ENCODE data around the gene PLIN5. TPM values are rescaled to one million over a fixed set of nuclear protein-coding genes. Genes with fewer than 3 reads are reported as not detected.
A peak's percentile ranks its signal among the peaks of the same experiment; 100 is the strongest.

PLIN5 gene
- total RNA-seq, 2 experiments from 2014 or later: 0.31 to 0.93 TPM

GRCh38 chr19:4575267-4576015 lies 40.4 kb upstream of the PLIN5 start:
- no peak for TF ChIP-seq CTCF (IDR thresholded peaks at IDR 0.05)
- H3K27ac Mint-ChIP-seq: no peak overlapping the region
- peaks cover 47% of the 10 kb centered on the region for H3K27me3 Mint-ChIP-seq
- ATAC-seq (ENCODE audit: poor library complexity) (no peak), DNase-seq (peak in 2 of 14 experiments; percentile 47 to 58)
- Histone ChIP-seq H3K9me3 (ENCODE audit: control insufficient read depth in 1 of 2, insufficient read depth in 1 of 2, low read length in 2 of 2) (peaks cover 0 to 19% of the 10 kb centered on the region in 2 experiments), H3K4me3 (ENCODE audit: low read length) (no peak overlapping the region), H3K4me1 (ENCODE audit: insufficient read depth, low read length) (no peaks in the 10 kb centered on the region), H3K36me3 (ENCODE audit: insufficient read depth, low read length) (no peaks in the 10 kb centered on the region), H3K27me3 (ENCODE audit: control insufficient read depth in 1 of 2, insufficient read depth in 2 of 2, low read length in 2 of 2) (peaks cover 38 to 54% of the 10 kb centered on the region in 2 experiments), H3K27ac (ENCODE audit: low read depth in 1 of 2, low read length in 2 of 2) (no peak overlapping the region)
- ChIA-PET CTCF (interaction anchor here (1.1 to 1.9 kb wide), 3 partner anchors 58 to 61 kb away, joined by 3 to 14 read pairs (median 5); no protein-coding TSS in a partner anchor), POLR2A (interaction anchor here (0.6 to 0.9 kb wide), 2 partner anchors 60 to 1047 kb away, joined by 3 read pairs; partner anchors contain the start of genes SAFB and SAFB2)
- H3K36me3 Mint-ChIP-seq (ENCODE audit: low read depth): no peaks in the 10 kb centered on the region
- no peak overlapping the region for H3K4me3 Mint-ChIP-seq
- H3K4me1 Mint-ChIP-seq (ENCODE audit: low read depth): no peaks in the 10 kb centered on the region
- intact Hi-C loops (cut with DNase I, micrococcal nuclease): loop anchor here in 1 of 2 experiments (1.0 to 10.0 kb wide), 2 partner anchors 61 to 229 kb away; no protein-coding TSS in a partner anchor
- no peaks in the 10 kb centered on the region for H3K9me3 Mint-ChIP-seq

GRCh38 chr19:4573682-4574081 lies 38.7 kb upstream of the PLIN5 start:
- H3K9me3 Mint-ChIP-seq: no peaks in the 10 kb centered on the region
- H3K27me3 Mint-ChIP-seq: peaks cover 31% of the 10 kb centered on the region
- H3K36me3 ChIP-seq (ENCODE audit: insufficient read depth, low read length): no peaks in the 10 kb centered on the region
- H3K4me1 Mint-ChIP-seq (ENCODE audit: low read depth): no peaks in the 10 kb centered on the region
- intact Hi-C loops (cut with DNase I, micrococcal nuclease): loop anchor here in 1 of 2 experiments (10.0 kb wide), 1 partner anchor 231 kb away; no protein-coding TSS in a partner anchor
- H3K9me3 ChIP-seq (ENCODE audit: control insufficient read depth in 1 of 2, insufficient read depth in 1 of 2, low read length in 2 of 2): peaks cover 0 to 14% of the 10 kb centered on the region in 2 experiments
- ATAC-seq (ENCODE audit: poor library complexity) (no peak), DNase-seq (no peak)
- POLR2A ChIA-PET: no interaction called here
- CTCF ChIA-PET: no interaction called here
- no peak overlapping the region for H3K27ac Mint-ChIP-seq
- no peak overlapping the region for H3K27ac ChIP-seq (ENCODE audit: low read depth in 1 of 2, low read length in 2 of 2)
- no peaks in the 10 kb centered on the region for H3K36me3 Mint-ChIP-seq (ENCODE audit: low read depth)
- H3K4me3 ChIP-seq (ENCODE audit: low read length): no peak overlapping the region
- no peak overlapping the region for H3K4me3 Mint-ChIP-seq
- H3K27me3 ChIP-seq (ENCODE audit: control insufficient read depth in 1 of 2, insufficient read depth in 2 of 2, low read length in 2 of 2): peaks cover 20 to 36% of the 10 kb centered on the region in 2 experiments
- no peak for TF ChIP-seq CTCF (IDR thresholded peaks at IDR 0.05)
- no peaks in the 10 kb centered on the region for H3K4me1 ChIP-seq (ENCODE audit: insufficient read depth, low read length)

DNA sequence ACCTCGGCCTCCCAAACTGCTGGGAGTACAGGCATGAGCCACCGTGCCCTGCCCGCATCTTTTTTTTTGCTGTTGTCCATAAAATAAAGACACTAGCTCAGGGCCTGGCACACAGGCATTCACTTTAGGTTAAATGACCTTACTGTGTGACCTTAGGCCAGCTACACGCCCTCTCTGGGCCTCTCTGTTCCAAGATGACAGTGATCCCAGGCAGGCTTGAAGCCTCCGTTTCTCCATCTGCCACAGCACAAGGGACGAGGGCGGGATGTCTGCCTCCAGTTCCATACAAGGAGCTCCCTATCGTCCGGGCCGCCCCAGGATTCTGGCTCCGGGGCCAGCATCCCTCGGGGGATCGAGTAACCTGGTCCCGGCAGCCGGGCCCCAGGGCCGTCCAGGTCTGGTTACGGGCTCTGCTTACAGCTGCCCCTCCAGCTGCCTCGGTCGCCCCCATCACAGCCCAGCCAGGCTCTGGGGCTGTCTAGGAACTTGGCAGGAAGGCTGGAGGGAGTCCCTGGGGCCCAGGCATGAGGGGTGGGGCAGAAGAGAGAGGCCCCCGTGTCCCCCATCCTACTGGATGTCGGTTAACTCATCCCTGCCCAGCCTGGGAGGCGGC lies 36.4 kb upstream of the PLIN5 start:
- Mint-ChIP-seq H3K4me3 (no peak overlapping the region), H3K4me1 (ENCODE audit: low read depth) (no peaks in the 10 kb centered on the region), H3K36me3 (ENCODE audit: low read depth) (no peaks in the 10 kb centered on the region), H3K27ac (no peak overlapping the region), H3K9me3 (no peaks in the 10 kb centered on the region), H3K27me3 (peaks cover 23% of the 10 kb centered on the region)
- Histone ChIP-seq H3K27me3 (ENCODE audit: control insufficient read depth in 1 of 2, insufficient read depth in 2 of 2, low read length in 2 of 2) (peaks cover 12 to 17% of the 10 kb centered on the region in 2 experiments), H3K4me1 (ENCODE audit: insufficient read depth, low read length) (no peaks in the 10 kb centered on the region), H3K9me3 (ENCODE audit: control insufficient read depth in 1 of 2, insufficient read depth in 1 of 2, low read length in 2 of 2) (peaks cover 0 to 14% of the 10 kb centered on the region in 2 experiments), H3K36me3 (ENCODE audit: insufficient read depth, low read length) (no peaks in the 10 kb centered on the region), H3K4me3 (ENCODE audit: low read length) (no peak overlapping the region), H3K27ac (ENCODE audit: low read depth in 1 of 2, low read length in 2 of 2) (no peak overlapping the region)
- POLR2A ChIA-PET: no interaction called here
- DNase-seq (no peak), ATAC-seq (ENCODE audit: poor library complexity) (no peak)
- CTCF ChIA-PET: no interaction called here
- no peak for TF ChIP-seq CTCF (IDR thresholded peaks at IDR 0.05)
- intact Hi-C loops (cut with DNase I, micrococcal nuclease): loop anchor here in 1 of 2 experiments (10.0 kb wide), 1 partner anchor 233 kb away; no protein-coding TSS in a partner anchor

Measured in CD4-positive, alpha-beta T cell (primary cell).